ENCODE data around the gene ATP1A1. TPM values are rescaled to one million over a fixed set of nuclear protein-coding genes. Genes with fewer than 3 reads are reported as not detected.

ATP1A1 gene
- total and polyA plus RNA-seq, 9 of the 15 experiments (the other 6 are each of a cell fraction or from before 2014, with no cell fraction given), result 99.3 to 513 (median 234) TPM

DNA sequence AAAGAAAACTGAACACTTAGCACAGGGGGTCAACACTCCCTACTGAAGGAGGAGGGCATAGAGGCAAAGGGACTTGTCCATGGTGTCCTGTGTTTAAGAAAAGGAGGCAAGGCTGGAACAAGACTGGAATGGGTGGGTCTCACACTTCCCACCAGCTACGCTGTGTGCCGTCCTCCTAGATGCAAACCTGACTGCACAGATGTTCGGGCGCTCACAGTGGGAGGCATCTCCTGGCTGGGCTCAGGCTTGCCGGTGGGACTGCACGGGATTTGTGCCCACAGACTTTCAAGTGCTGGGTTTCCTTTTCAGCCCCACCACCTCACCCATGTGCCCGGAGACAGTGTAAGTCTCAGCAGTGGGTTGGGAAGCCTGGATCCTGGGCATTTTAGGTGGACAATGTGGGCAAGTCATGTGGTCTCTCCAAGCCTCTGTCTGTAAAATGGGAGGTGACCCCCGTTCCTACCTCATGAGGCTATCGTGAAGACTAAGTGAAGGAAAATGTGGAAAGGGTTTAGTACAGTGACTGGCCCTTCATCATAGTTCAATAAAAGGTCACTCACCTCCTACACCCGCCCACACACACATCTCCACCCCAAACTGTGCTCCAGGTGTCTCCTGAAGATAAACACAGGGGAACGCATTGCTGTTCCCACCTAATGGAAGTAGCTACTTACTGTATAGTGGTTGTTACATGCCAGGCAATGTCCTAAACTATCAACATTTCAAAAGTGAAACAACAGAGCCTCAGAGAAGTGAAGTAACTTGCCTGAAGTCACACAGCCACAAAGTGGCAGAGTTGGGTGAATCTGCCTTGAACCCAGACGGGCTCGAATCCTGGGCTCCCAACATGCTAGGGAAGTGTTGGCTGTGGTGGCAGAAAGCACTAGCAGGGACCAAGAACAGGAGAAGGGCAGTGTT lies 36.0 kb downstream of the ATP1A1 start (continued):
- TF ChIP-seq, protein P1, sequence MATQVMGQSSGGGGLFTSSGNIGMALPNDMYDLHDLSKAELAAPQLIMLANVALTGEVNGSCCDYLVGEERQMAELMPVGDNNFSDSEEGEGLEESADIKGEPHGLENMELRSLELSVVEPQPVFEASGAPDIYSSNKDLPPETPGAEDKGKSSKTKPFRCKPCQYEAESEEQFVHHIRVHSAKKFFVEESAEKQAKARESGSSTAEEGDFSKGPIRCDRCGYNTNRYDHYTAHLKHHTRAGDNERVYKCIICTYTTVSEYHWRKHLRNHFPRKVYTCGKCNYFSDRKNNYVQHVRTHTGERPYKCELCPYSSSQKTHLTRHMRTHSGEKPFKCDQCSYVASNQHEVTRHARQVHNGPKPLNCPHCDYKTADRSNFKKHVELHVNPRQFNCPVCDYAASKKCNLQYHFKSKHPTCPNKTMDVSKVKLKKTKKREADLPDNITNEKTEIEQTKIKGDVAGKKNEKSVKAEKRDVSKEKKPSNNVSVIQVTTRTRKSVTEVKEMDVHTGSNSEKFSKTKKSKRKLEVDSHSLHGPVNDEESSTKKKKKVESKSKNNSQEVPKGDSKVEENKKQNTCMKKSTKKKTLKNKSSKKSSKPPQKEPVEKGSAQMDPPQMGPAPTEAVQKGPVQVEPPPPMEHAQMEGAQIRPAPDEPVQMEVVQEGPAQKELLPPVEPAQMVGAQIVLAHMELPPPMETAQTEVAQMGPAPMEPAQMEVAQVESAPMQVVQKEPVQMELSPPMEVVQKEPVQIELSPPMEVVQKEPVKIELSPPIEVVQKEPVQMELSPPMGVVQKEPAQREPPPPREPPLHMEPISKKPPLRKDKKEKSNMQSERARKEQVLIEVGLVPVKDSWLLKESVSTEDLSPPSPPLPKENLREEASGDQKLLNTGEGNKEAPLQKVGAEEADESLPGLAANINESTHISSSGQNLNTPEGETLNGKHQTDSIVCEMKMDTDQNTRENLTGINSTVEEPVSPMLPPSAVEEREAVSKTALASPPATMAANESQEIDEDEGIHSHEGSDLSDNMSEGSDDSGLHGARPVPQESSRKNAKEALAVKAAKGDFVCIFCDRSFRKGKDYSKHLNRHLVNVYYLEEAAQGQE (IDR thresholded peaks at IDR 0.05; ENCODE audit: borderline replicate concordance), result peak; percentile 7; the same call in 1 of the 2 replicates
- TF ChIP-seq, protein P1 (CRISPR knock-in tag; IDR thresholded peaks at IDR 0.05; ENCODE audit: low read depth), result no peak
- TF ChIP-seq ZNF23 (CRISPR knock-in tag; IDR thresholded peaks at IDR 0.05), result no peak
- TF ChIP-seq GATAD2A (IDR thresholded peaks at IDR 0.05), result peak; percentile 8; the same call in 1 of the 2 replicates
- no peak for TF ChIP-seq MBD1 (CRISPR knock-in tag; IDR thresholded peaks at IDR 0.05)
- no peak for TF ChIP-seq POLR3G (IDR thresholded peaks at IDR 0.05; ENCODE audit: extremely low read depth, insufficient read length, insufficient replicate concordance)
- TF ChIP-seq BMI1 (IDR thresholded peaks at IDR 0.05; ENCODE audit: low read length), result no peak
- TF ChIP-seq SAFB2 (IDR thresholded peaks at IDR 0.05; ENCODE audit: borderline replicate concordance, low read depth, low read length, severe bottlenecking), result no peak
- TF ChIP-seq, protein P2, sequence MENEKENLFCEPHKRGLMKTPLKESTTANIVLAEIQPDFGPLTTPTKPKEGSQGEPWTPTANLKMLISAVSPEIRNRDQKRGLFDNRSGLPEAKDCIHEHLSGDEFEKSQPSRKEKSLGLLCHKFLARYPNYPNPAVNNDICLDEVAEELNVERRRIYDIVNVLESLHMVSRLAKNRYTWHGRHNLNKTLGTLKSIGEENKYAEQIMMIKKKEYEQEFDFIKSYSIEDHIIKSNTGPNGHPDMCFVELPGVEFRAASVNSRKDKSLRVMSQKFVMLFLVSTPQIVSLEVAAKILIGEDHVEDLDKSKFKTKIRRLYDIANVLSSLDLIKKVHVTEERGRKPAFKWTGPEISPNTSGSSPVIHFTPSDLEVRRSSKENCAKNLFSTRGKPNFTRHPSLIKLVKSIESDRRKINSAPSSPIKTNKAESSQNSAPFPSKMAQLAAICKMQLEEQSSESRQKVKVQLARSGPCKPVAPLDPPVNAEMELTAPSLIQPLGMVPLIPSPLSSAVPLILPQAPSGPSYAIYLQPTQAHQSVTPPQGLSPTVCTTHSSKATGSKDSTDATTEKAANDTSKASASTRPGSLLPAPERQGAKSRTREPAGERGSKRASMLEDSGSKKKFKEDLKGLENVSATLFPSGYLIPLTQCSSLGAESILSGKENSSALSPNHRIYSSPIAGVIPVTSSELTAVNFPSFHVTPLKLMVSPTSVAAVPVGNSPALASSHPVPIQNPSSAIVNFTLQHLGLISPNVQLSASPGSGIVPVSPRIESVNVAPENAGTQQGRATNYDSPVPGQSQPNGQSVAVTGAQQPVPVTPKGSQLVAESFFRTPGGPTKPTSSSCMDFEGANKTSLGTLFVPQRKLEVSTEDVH (IDR thresholded peaks at IDR 0.05; ENCODE audit: low read depth, partially characterized antibody), result no peak
- TF ChIP-seq ZSCAN32 (CRISPR knock-in tag; IDR thresholded peaks at IDR 0.05), result no peak
- TF ChIP-seq, protein P3, sequence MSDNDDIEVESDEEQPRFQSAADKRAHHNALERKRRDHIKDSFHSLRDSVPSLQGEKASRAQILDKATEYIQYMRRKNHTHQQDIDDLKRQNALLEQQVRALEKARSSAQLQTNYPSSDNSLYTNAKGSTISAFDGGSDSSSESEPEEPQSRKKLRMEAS (CRISPR knock-in tag; IDR thresholded peaks at IDR 0.05), result peak; percentile 49; the same call in 1 of the 2 replicates
- no peak for TF ChIP-seq SRSF3 (IDR thresholded peaks at IDR 0.05; ENCODE audit: insufficient read depth, low read length)
